ENCODE measurements around the gene COX17.
"Not testable (repeated sequence)": the region's sequence is repeated elsewhere in the genome, so short reads cannot be mapped to it uniquely, and the experiment has no call there.

- TF ChIP-seq POLR2AphosphoS5, POLR2A (IDR thresholded peaks at IDR 0.05): not testable (repeated sequence)
Observed at GRCh38 chr3:119678209-119678608, 1.0 kb upstream of the COX17 start.

Data from spleen (tissue), 3 donors.